ENCODE data around the gene SPAG16.

- no peak for TF ChIP-seq POLR2AphosphoS5 (IDR thresholded peaks at IDR 0.05; ENCODE audit: low read depth, low read length)
- no peak for TF ChIP-seq POLR2A (IDR thresholded peaks at IDR 0.05; ENCODE audit: low read depth, low read length)
These were observed 1041.1 kb downstream of the SPAG16 start for GRCh38 chr2:214325404-214325803.
